ENCODE results near the gene UST. TPM values are rescaled to one million over a fixed set of nuclear protein-coding genes. Genes with fewer than 3 reads are reported as not detected.

The UST gene
- total RNA-seq, 5 donors from 2014 or later (not counting 1 experiment from before 2014, with no cell fraction given): 1.9 to 5.3 (median 3.0) TPM

DNA sequence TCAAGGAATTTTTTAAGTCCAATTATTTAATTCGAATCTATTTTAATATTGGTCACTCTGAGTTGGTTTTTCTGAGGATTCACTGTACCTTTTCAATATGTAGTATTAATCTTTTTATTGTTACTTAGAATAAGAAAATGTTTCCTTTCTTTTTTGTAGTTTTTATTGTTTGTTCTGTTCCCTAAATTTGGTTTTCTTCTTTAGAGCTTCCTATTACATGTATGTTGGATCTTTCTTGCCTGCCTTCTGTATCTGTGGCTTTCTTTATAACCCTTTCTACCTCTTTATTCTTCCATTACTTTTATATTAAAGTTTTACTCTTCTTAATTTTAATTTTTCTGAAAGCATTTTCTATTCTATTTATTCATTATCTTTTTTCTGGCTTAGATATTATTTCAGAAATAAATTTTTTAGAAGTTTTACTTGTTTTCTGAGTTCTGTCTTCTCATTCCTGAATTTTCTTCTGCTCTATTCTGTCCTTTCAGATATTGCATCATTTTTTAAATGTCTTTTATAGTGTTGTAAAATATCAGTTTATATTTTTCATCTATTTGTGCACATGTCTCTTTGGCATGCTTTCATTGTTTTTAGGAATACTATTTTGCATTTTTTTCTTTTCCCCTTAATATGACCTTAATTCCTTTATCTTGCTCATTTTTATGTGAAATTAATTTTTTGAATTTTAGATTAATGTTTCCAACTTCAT, 33.6 kb upstream of the UST start:
- Histone ChIP-seq H3K4me1 (ENCODE audit: control insufficient read depth in 1 of 2, extremely low read depth in 1 of 2, insufficient read depth in 2 of 2, low read length in 2 of 2) (no peaks in the 10 kb centered on the region), H3K9me3 (no peaks in the 10 kb centered on the region), H3K27me3 (replicated peaks in 1 of 2; ENCODE audit: control insufficient read depth in 2 of 2, extremely low read depth in 1 of 2, insufficient read depth in 2 of 2, low read length in 1 of 2) (no peaks in the 10 kb centered on the region), H3K4me3 (ENCODE audit: control insufficient read depth in 1 of 2, extremely low read depth in 1 of 2, low read length in 1 of 2) (no peak overlapping the region), H3K27ac (ENCODE audit: low read length) (no peak overlapping the region), H3K36me3 (ENCODE audit: control insufficient read depth in 2 of 2, extremely low read depth in 1 of 2, insufficient read depth in 1 of 2, low read length in 1 of 2) (no peaks in the 10 kb centered on the region)
- H3K4me1 Mint-ChIP-seq: no peaks in the 10 kb centered on the region
- no peak overlapping the region for H3K4me3 Mint-ChIP-seq
- DNase-seq (no peak), ATAC-seq (replicated peaks in 1 of 4) (no peak)
- CTCF ChIA-PET: no interaction called here
- no peak overlapping the region for H3K27ac Mint-ChIP-seq
- no CpG with 5 or more reads among the region's 1 CpG for WGBS (ENCODE audit: insufficient coverage)
- H3K9me3 Mint-ChIP-seq: peaks cover 4 to 20% (median 6%) of the 10 kb centered on the region in 3 donors
- H3K36me3 Mint-ChIP-seq: peaks cover 5% of the 10 kb centered on the region
- H3K27me3 Mint-ChIP-seq: no peaks in the 10 kb centered on the region
- POLR2A ChIA-PET: no interaction called here

DNA sequence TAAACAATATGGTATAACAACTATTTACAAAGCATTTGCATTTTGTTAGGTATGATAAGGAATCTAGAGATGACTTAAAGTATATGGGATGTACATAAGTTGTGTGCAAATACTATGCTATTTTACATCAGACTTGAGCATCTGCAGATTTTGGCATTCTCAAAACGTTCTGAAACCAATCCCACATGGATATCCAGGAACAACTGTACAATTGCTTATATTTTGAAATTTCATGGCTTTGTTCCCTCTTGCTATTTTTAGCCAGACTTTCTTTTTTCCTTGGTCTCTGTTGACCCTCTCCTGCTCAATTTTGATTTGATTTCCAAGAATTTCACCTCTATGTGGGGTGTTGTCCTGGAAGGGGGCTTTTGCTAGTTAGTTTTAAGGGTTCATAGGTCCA, 32.9 kb upstream of the UST start:
- no peaks in the 10 kb centered on the region for H3K27me3 Mint-ChIP-seq
- CTCF ChIA-PET: interaction anchor here in 1 of 2 donors (0.7 kb wide), 1 partner anchor 20 kb away, joined by 3 read pairs; no protein-coding TSS in a partner anchor
- Histone ChIP-seq H3K4me1 (ENCODE audit: control insufficient read depth in 1 of 2, extremely low read depth in 1 of 2, insufficient read depth in 2 of 2, low read length in 2 of 2) (no peaks in the 10 kb centered on the region), H3K9me3 (no peaks in the 10 kb centered on the region), H3K27ac (ENCODE audit: low read length) (no peak overlapping the region), H3K27me3 (replicated peaks in 1 of 2; ENCODE audit: control insufficient read depth in 2 of 2, extremely low read depth in 1 of 2, insufficient read depth in 2 of 2, low read length in 1 of 2) (no peaks in the 10 kb centered on the region), H3K4me3 (ENCODE audit: control insufficient read depth in 1 of 2, extremely low read depth in 1 of 2, low read length in 1 of 2) (no peak overlapping the region), H3K36me3 (ENCODE audit: control insufficient read depth in 2 of 2, extremely low read depth in 1 of 2, insufficient read depth in 1 of 2, low read length in 1 of 2) (no peaks in the 10 kb centered on the region)
- peaks cover 4 to 20% (median 6%) of the 10 kb centered on the region in 3 donors for H3K9me3 Mint-ChIP-seq
- no peak for DNase-seq
- no peaks in the 10 kb centered on the region for H3K4me1 Mint-ChIP-seq
- no CpG with 5 or more reads among the region's 1 CpG for WGBS (ENCODE audit: insufficient coverage)
- no peak overlapping the region for H3K27ac Mint-ChIP-seq
- POLR2A ChIA-PET: no interaction called here
- H3K36me3 Mint-ChIP-seq: peaks cover 5% of the 10 kb centered on the region
- no peak for ATAC-seq (replicated peaks in 1 of 4)
- no peak overlapping the region for H3K4me3 Mint-ChIP-seq

DNA sequence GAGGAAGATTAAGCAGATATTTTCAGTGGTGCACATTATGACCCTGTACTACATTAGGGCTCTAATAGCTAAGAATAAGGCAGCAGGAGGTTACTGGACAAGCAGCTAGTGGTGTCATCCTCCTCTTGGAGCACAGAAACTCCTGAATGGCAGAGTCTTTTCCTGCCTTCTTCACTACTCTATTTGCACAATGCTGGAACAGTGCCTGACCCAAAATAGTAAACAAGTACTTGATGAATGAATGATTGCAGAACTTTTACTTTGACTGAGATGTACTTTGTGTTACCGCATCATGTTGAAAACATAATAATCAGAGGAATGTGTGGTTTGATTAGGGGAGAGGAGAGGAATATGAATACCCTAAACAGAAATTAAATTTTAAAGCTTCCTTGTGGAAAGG, 30.0 kb upstream of the UST start:
- Histone ChIP-seq H3K27me3 (replicated peaks in 1 of 2; ENCODE audit: control insufficient read depth in 2 of 2, extremely low read depth in 1 of 2, insufficient read depth in 2 of 2, low read length in 1 of 2) (no peaks in the 10 kb centered on the region), H3K27ac (ENCODE audit: low read length) (no peak overlapping the region), H3K4me1 (ENCODE audit: control insufficient read depth in 1 of 2, extremely low read depth in 1 of 2, insufficient read depth in 2 of 2, low read length in 2 of 2) (no peaks in the 10 kb centered on the region), H3K9me3 (no peaks in the 10 kb centered on the region), H3K36me3 (ENCODE audit: control insufficient read depth in 2 of 2, extremely low read depth in 1 of 2, insufficient read depth in 1 of 2, low read length in 1 of 2) (no peaks in the 10 kb centered on the region), H3K4me3 (ENCODE audit: control insufficient read depth in 1 of 2, extremely low read depth in 1 of 2, low read length in 1 of 2) (no peak overlapping the region)
- H3K27me3 Mint-ChIP-seq: peaks cover 9 to 11% of the 10 kb centered on the region in 2 donors
- peaks cover 4 to 20% (median 6%) of the 10 kb centered on the region in 3 donors for H3K9me3 Mint-ChIP-seq
- H3K36me3 Mint-ChIP-seq: peaks cover 5% of the 10 kb centered on the region
- POLR2A ChIA-PET: no interaction called here
- H3K27ac Mint-ChIP-seq: no peak overlapping the region
- CTCF ChIA-PET: no interaction called here
- WGBS (ENCODE audit: insufficient coverage): no CpG with 5 or more reads among the region's 1 CpG
- ATAC-seq (replicated peaks in 1 of 4) (no peak), DNase-seq (no peak)
- H3K4me3 Mint-ChIP-seq: no peak overlapping the region
- H3K4me1 Mint-ChIP-seq: no peaks in the 10 kb centered on the region

DNA sequence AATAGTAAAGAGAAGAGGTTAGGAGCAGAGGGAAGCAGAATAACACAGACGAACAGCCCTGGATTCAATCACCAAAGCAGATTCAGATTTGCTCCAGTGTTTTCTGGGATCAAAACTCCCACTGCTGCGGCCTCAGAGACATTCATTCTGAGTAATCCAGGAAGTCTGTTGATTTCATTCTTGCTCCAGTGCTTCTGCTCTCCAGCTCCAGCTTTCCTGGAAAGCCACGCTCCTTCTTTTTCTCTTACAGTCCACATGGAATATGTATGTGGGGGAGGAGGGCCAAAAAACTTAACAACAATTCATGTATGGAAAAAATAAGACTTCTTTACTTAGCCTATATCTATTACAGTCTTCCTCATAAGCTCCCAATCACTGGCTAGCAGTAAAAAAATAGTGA, 26.4 kb upstream of the UST start:
- DNase-seq (no peak), ATAC-seq (replicated peaks in 1 of 4) (no peak)
- Mint-ChIP-seq H3K27me3 (peaks cover 22 to 24% of the 10 kb centered on the region in 2 donors), H3K27ac (no peak overlapping the region), H3K36me3 (no peaks in the 10 kb centered on the region), H3K4me3 (no peak overlapping the region), H3K9me3 (peaks cover 0 to 5% (median 4%) of the 10 kb centered on the region in 3 donors), H3K4me1 (no peaks in the 10 kb centered on the region)
- no CpG with 5 or more reads among the region's 3 CpGs for WGBS (ENCODE audit: insufficient coverage)
- Histone ChIP-seq H3K27me3 (replicated peaks in 1 of 2; ENCODE audit: control insufficient read depth in 2 of 2, extremely low read depth in 1 of 2, insufficient read depth in 2 of 2, low read length in 1 of 2) (no peaks in the 10 kb centered on the region), H3K4me3 (ENCODE audit: control insufficient read depth in 1 of 2, extremely low read depth in 1 of 2, low read length in 1 of 2) (no peak overlapping the region), H3K4me1 (ENCODE audit: control insufficient read depth in 1 of 2, extremely low read depth in 1 of 2, insufficient read depth in 2 of 2, low read length in 2 of 2) (no peaks in the 10 kb centered on the region), H3K36me3 (ENCODE audit: control insufficient read depth in 2 of 2, extremely low read depth in 1 of 2, insufficient read depth in 1 of 2, low read length in 1 of 2) (no peaks in the 10 kb centered on the region), H3K9me3 (no peaks in the 10 kb centered on the region), H3K27ac (ENCODE audit: low read length) (no peak overlapping the region)
- ChIA-PET CTCF (no interaction called here), POLR2A (no interaction called here)

DNA sequence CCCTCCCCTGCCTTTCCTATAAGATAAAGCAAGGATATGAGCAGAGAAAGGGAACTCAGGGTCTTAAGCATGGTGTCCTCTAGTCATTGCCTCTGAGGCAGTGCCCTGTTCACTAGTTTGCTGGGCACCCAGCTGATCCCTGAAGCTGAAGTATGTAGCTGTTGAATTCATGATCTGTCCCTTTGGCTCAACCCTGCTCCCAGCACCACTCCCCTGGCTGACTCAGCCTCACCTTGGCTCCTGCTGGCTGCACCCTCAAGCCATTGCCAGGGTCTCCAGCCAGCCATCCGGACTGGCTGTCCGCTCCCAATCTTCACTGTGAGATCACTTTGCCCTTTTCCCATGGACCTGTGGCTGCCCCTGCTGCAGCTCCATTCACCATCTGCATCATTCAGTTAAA, 25.9 kb upstream of the UST start:
- H3K4me1 Mint-ChIP-seq: no peaks in the 10 kb centered on the region
- ChIA-PET POLR2A (no interaction called here), CTCF (no interaction called here)
- H3K4me3 ChIP-seq (ENCODE audit: control insufficient read depth in 1 of 2, extremely low read depth in 1 of 2, low read length in 1 of 2): no peak overlapping the region
- H3K27ac ChIP-seq (ENCODE audit: low read length): no peak overlapping the region
- H3K27ac Mint-ChIP-seq: no peak overlapping the region
- H3K27me3 ChIP-seq (replicated peaks in 1 of 2; ENCODE audit: control insufficient read depth in 2 of 2, extremely low read depth in 1 of 2, insufficient read depth in 2 of 2, low read length in 1 of 2): no peaks in the 10 kb centered on the region
- no peak overlapping the region for H3K4me3 Mint-ChIP-seq
- DNase-seq: no peak
- H3K4me1 ChIP-seq (ENCODE audit: control insufficient read depth in 1 of 2, extremely low read depth in 1 of 2, insufficient read depth in 2 of 2, low read length in 2 of 2): no peaks in the 10 kb centered on the region
- ATAC-seq (replicated peaks in 1 of 4): no peak
- peaks cover 0 to 5% (median 4%) of the 10 kb centered on the region in 3 donors for H3K9me3 Mint-ChIP-seq
- H3K36me3 Mint-ChIP-seq: no peaks in the 10 kb centered on the region
- peaks cover 22 to 24% of the 10 kb centered on the region in 2 donors for H3K27me3 Mint-ChIP-seq
- WGBS (ENCODE audit: insufficient coverage): 100% methylated on average over 2 of the region's 2 CpGs
- no peaks in the 10 kb centered on the region for H3K36me3 ChIP-seq (ENCODE audit: control insufficient read depth in 2 of 2, extremely low read depth in 1 of 2, insufficient read depth in 1 of 2, low read length in 1 of 2)
- H3K9me3 ChIP-seq: no peaks in the 10 kb centered on the region

DNA sequence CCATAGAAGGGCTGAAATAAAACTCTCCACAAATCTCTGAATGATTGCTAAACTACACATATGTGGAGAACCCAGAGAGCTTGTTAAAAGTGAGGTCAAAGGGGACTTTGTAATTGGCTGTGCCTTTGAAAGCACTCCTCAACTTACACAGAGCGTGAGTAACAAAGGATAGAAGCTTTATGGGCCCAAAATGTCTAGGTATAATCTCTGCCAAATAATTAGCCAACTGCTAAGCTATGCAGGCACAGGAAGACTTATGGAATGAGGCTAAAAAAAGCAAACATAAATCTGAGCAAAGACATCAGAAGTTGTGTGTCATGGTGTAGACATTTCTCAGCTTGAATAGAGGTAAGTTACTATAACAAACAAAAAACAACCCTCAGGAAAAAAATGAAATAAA, 23.3 kb upstream of the UST start:
- H3K27me3 Mint-ChIP-seq: peaks cover 25 to 31% of the 10 kb centered on the region in 2 donors
- no peaks in the 10 kb centered on the region for H3K27me3 ChIP-seq (replicated peaks in 1 of 2; ENCODE audit: control insufficient read depth in 2 of 2, extremely low read depth in 1 of 2, insufficient read depth in 2 of 2, low read length in 1 of 2)
- peaks cover 0 to 14% (median 9%) of the 10 kb centered on the region in 3 donors for H3K9me3 Mint-ChIP-seq
- peaks cover 3% of the 10 kb centered on the region for H3K36me3 Mint-ChIP-seq
- H3K4me3 ChIP-seq (ENCODE audit: control insufficient read depth in 1 of 2, extremely low read depth in 1 of 2, low read length in 1 of 2): no peak overlapping the region
- no peak for ATAC-seq (replicated peaks in 1 of 4)
- H3K36me3 ChIP-seq (ENCODE audit: control insufficient read depth in 2 of 2, extremely low read depth in 1 of 2, insufficient read depth in 1 of 2, low read length in 1 of 2): no peaks in the 10 kb centered on the region
- no peak for DNase-seq
- CTCF ChIA-PET: no interaction called here
- no peak overlapping the region for H3K27ac Mint-ChIP-seq
- no CpG with 5 or more reads among the region's 1 CpG for WGBS (ENCODE audit: insufficient coverage)
- no peak overlapping the region for H3K4me3 Mint-ChIP-seq
- H3K27ac ChIP-seq (ENCODE audit: low read length): no peak overlapping the region
- H3K9me3 ChIP-seq: no peaks in the 10 kb centered on the region
- H3K4me1 Mint-ChIP-seq: no peaks in the 10 kb centered on the region
- POLR2A ChIA-PET: no interaction called here
- H3K4me1 ChIP-seq (ENCODE audit: control insufficient read depth in 1 of 2, extremely low read depth in 1 of 2, insufficient read depth in 2 of 2, low read length in 2 of 2): no peaks in the 10 kb centered on the region

DNA sequence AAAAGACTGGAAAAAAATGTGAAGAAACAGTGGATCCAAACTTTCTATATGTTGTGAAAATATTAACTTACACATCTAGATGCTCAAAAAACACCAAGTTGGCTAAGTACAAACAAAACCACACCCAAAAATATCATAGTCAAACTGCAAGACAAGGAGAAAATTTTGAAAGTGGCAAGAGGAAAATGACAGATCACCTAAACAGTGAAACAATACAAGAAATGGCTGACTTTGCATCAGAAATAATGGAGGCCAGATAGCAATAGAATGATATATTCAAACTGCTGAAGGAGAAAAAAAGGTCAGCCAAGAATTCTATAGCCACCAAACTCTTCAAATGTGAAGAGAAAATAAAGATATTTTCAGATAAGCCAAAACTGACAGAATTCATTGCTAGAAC, 22.4 kb upstream of the UST start:
- ATAC-seq (replicated peaks in 1 of 4) (no peak), DNase-seq (no peak)
- no peak overlapping the region for H3K27ac Mint-ChIP-seq
- no peaks in the 10 kb centered on the region for H3K9me3 ChIP-seq
- H3K27ac ChIP-seq (ENCODE audit: low read length): no peak overlapping the region
- no peaks in the 10 kb centered on the region for H3K36me3 ChIP-seq (ENCODE audit: control insufficient read depth in 2 of 2, extremely low read depth in 1 of 2, insufficient read depth in 1 of 2, low read length in 1 of 2)
- no peak overlapping the region for H3K4me3 ChIP-seq (ENCODE audit: control insufficient read depth in 1 of 2, extremely low read depth in 1 of 2, low read length in 1 of 2)
- H3K27me3 Mint-ChIP-seq: peaks cover 23 to 31% of the 10 kb centered on the region in 2 donors
- ChIA-PET CTCF (no interaction called here), POLR2A (no interaction called here)
- H3K27me3 ChIP-seq (replicated peaks in 1 of 2; ENCODE audit: control insufficient read depth in 2 of 2, extremely low read depth in 1 of 2, insufficient read depth in 2 of 2, low read length in 1 of 2): no peaks in the 10 kb centered on the region
- H3K4me3 Mint-ChIP-seq: no peak overlapping the region
- peaks cover 3% of the 10 kb centered on the region for H3K36me3 Mint-ChIP-seq
- no peaks in the 10 kb centered on the region for H3K4me1 ChIP-seq (ENCODE audit: control insufficient read depth in 1 of 2, extremely low read depth in 1 of 2, insufficient read depth in 2 of 2, low read length in 2 of 2)
- no peaks in the 10 kb centered on the region for H3K4me1 Mint-ChIP-seq
- peaks cover 0 to 14% (median 9%) of the 10 kb centered on the region in 3 donors for H3K9me3 Mint-ChIP-seq

Measured in T-cell (primary cell).